Osteoblast (primary cell): ENCODE data around the gene MYOM1. TPM values are rescaled to one million over a fixed set of nuclear protein-coding genes. Genes with fewer than 3 reads are reported as not detected.
"Not testable (repeated sequence)": the region's sequence is repeated elsewhere in the genome, so short reads cannot be mapped to it uniquely, and the experiment has no call there.

Source experiments
- DNase-seq: peaks from one replicate; pipeline ENCODE4 v3.0.0; 2011; ENCODE audit warnings: low spot score, mixed read lengths; ENCODE audit not compliant: insufficient read length; ENCODE audit errors: missing footprints
- H2AFZ ChIP-seq: 2 replicates; pipeline ENCODE4 v1.6.0; 2011; ENCODE audit warnings: mild to moderate bottlenecking, low read length
- H3K27ac ChIP-seq: 2 replicates; pipeline ENCODE4 v1.5.1; 2011; ENCODE audit warnings: mild to moderate bottlenecking, low read depth, low read length, moderate library complexity
- H3K27me3 ChIP-seq: 2 replicates; pipeline ENCODE4 v1.6.0; 2012; ENCODE audit warnings: mild to moderate bottlenecking, control low read depth, inconsistent platforms, low read length, moderate library complexity; ENCODE audit not compliant: insufficient read depth
- H3K36me3 ChIP-seq: 2 replicates; pipeline ENCODE4 v1.5.1; 2011; ENCODE audit warnings: mild to moderate bottlenecking, low read length, control low read depth, moderate library complexity; ENCODE audit not compliant: insufficient read depth
- H3K4me1 ChIP-seq: 2 replicates; pipeline ENCODE4 v1.5.1; 2011; ENCODE audit warnings: mild to moderate bottlenecking, low read length, control low read depth, moderate library complexity; ENCODE audit not compliant: insufficient read depth
- H3K4me2 ChIP-seq: 2 replicates; pipeline ENCODE4 v1.6.0; 2011; ENCODE audit warnings: mild to moderate bottlenecking, low read length; ENCODE audit not compliant: insufficient read depth
- H3K4me3 ChIP-seq: fragments of 200-600 bp; sonication (generic); 3 replicates; pipeline ENCODE4 v1.5.1; 2012; ENCODE audit warnings: mild to moderate bottlenecking, low read length, inconsistent platforms; ENCODE audit not compliant: insufficient read depth
- H3K79me2 ChIP-seq: 2 replicates; pipeline ENCODE4 v1.6.0; 2012; ENCODE audit warnings: mild to moderate bottlenecking, low read length, control low read depth, inconsistent platforms; ENCODE audit not compliant: insufficient read depth
- H3K9me3 ChIP-seq: 2 replicates; pipeline ENCODE4 v1.5.1; 2011; ENCODE audit warnings: low read depth, low read length, control low read depth
- H4K20me1 ChIP-seq: 2 replicates; pipeline ENCODE4 v1.6.0; 2012; ENCODE audit warnings: mild to moderate bottlenecking, low read length, control low read depth; ENCODE audit not compliant: insufficient read depth
- CTCF ChIP-seq: IDR thresholded peaks from 2 replicates; pipeline ENCODE4 v1.5.1; 2011; ENCODE audit warnings: mild to moderate bottlenecking, low read depth, low read length, moderate library complexity; ENCODE audit errors: extremely low read depth
- total RNA-seq: library from RNA; depleted of rRNA; stranded (reverse); fragments of >200 nt; gene quantifications from 2 replicates; pipeline ENCODE4 v1.2.3, GENCODE V29; 2012

The MYOM1 gene
- total RNA-seq, 1 donor: 1.8 TPM

GRCh38 chr18:3054214-3054613, 165.6 kb downstream of the MYOM1 start:
- no peaks in the 10 kb centered on the region for H3K9me3 ChIP-seq
- no peak overlapping the region for H3K4me2 ChIP-seq
- no peak overlapping the region for H3K27ac ChIP-seq
- peaks cover 12% of the 10 kb centered on the region for H3K27me3 ChIP-seq
- H3K36me3 ChIP-seq: no peaks in the 10 kb centered on the region
- no peaks in the 10 kb centered on the region for H3K4me1 ChIP-seq
- no peak for DNase-seq
- no peaks in the 10 kb centered on the region for H3K79me2 ChIP-seq
- H2AFZ ChIP-seq: no peak overlapping the region
- H3K4me3 ChIP-seq: no peak overlapping the region
- no peak for TF ChIP-seq CTCF
- no peaks in the 10 kb centered on the region for H4K20me1 ChIP-seq

GRCh38 chr18:3053081-3053480, 166.7 kb downstream of the MYOM1 start:
- TF ChIP-seq CTCF: no peak
- Histone ChIP-seq H3K4me2 (no peak overlapping the region), H3K4me1 (no peaks in the 10 kb centered on the region), H3K4me3 (no peak overlapping the region), H2AFZ (no peak overlapping the region), H3K9me3 (no peaks in the 10 kb centered on the region), H3K36me3 (no peaks in the 10 kb centered on the region), H4K20me1 (no peaks in the 10 kb centered on the region), H3K27me3 (peaks cover 12% of the 10 kb centered on the region), H3K27ac (no peak overlapping the region), H3K79me2 (no peaks in the 10 kb centered on the region)
- no peak for DNase-seq

GRCh38 chr18:3052411-3052758, 167.4 kb downstream of the MYOM1 start:
- H3K36me3 ChIP-seq: no peaks in the 10 kb centered on the region
- H3K9me3 ChIP-seq: no peaks in the 10 kb centered on the region
- no peak overlapping the region for H3K4me2 ChIP-seq
- H3K4me1 ChIP-seq: no peaks in the 10 kb centered on the region
- H3K79me2 ChIP-seq: no peaks in the 10 kb centered on the region
- DNase-seq: no peak
- peaks cover 12% of the 10 kb centered on the region for H3K27me3 ChIP-seq
- no peaks in the 10 kb centered on the region for H4K20me1 ChIP-seq
- no peak overlapping the region for H3K27ac ChIP-seq
- TF ChIP-seq CTCF: no peak
- H3K4me3 ChIP-seq: no peak overlapping the region
- H2AFZ ChIP-seq: no peak overlapping the region

GRCh38 chr18:3051718-3052410, 167.9 kb downstream of the MYOM1 start:
- no peak overlapping the region for H3K4me2 ChIP-seq
- peaks cover 9% of the 10 kb centered on the region for H3K27me3 ChIP-seq
- no peaks in the 10 kb centered on the region for H3K79me2 ChIP-seq
- H3K36me3 ChIP-seq: no peaks in the 10 kb centered on the region
- no peak overlapping the region for H3K27ac ChIP-seq
- TF ChIP-seq CTCF: no peak
- no peak overlapping the region for H2AFZ ChIP-seq
- H3K9me3 ChIP-seq: no peaks in the 10 kb centered on the region
- no peak overlapping the region for H3K4me3 ChIP-seq
- DNase-seq: no peak
- H3K4me1 ChIP-seq: no peaks in the 10 kb centered on the region
- no peaks in the 10 kb centered on the region for H4K20me1 ChIP-seq

- H3K4me1 ChIP-seq, H3K9me3 ChIP-seq: not testable (repeated sequence)
These were observed 169.8 kb downstream of the MYOM1 start for GRCh38 chr18:3049897-3050454.

More at GRCh38 chr18:3049897-3050454, 169.8 kb downstream of the MYOM1 start:
- not testable (repeated sequence) for H3K4me2 ChIP-seq, H3K27ac ChIP-seq, H3K4me3 ChIP-seq, H2AFZ ChIP-seq, H3K36me3 ChIP-seq, H3K27me3 ChIP-seq, DNase-seq, H4K20me1 ChIP-seq, H3K79me2 ChIP-seq
